K562 (cell line): ENCODE results near the gene OR2C3.

Source experiments
- MCM7 ChIP-seq, 2 experiments: fragments of 450-650 bp; IDR thresholded peaks; 2 replicates each; pipeline ENCODE4 v1.6.1; 2016 to 2018
- SIX5 ChIP-seq, 2 experiments: IDR thresholded peaks; 2 replicates each; pipeline ENCODE4 v1.6.1; 2011; ENCODE audit warnings: low read length in 2 of 2, borderline replicate concordance in 1 of 2, low read depth in 1 of 2, mild to moderate bottlenecking in 1 of 2, moderate library complexity in 1 of 2; ENCODE audit not compliant: insufficient read depth in 1 of 2
- TF ChIP-seq, protein P1 (sequence below), 3 experiments: IDR thresholded peaks in 2 of 3; conservative IDR thresholded peaks in 1 of 3; 2 replicates each; pipeline ENCODE4 v1.5.1; 2011 to 2012; ENCODE audit warnings: low read length in 3 of 3, mild to moderate bottlenecking in 3 of 3, control low read depth in 2 of 3, improper control_type of control experiment in 1 of 3, inconsistent platforms in 1 of 3, low read depth in 1 of 3, mixed read lengths in 1 of 3, moderate library complexity in 1 of 3; ENCODE audit not compliant: insufficient read depth in 2 of 3

DNA sequence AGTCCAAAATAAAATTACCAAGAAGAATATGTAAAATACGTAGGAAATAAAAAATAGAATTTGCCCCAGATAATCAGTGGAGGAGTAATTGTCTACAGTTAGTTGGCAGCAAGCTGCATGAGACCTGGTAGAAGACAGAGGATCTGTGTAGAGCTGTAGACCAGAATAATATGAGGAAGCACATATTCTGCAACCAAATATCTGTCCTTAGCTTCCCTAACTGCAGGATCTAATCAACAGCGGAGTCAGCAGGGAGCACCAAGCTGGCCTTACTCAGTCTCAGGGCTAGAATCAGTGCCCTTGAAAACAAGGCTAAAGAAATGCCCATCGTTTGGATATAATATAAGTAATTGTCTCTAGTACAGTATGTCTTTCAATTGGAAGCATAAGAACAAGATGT lies 6.6 kb upstream of the OR2C3 start:
- TF ChIP-seq, protein P1, sequence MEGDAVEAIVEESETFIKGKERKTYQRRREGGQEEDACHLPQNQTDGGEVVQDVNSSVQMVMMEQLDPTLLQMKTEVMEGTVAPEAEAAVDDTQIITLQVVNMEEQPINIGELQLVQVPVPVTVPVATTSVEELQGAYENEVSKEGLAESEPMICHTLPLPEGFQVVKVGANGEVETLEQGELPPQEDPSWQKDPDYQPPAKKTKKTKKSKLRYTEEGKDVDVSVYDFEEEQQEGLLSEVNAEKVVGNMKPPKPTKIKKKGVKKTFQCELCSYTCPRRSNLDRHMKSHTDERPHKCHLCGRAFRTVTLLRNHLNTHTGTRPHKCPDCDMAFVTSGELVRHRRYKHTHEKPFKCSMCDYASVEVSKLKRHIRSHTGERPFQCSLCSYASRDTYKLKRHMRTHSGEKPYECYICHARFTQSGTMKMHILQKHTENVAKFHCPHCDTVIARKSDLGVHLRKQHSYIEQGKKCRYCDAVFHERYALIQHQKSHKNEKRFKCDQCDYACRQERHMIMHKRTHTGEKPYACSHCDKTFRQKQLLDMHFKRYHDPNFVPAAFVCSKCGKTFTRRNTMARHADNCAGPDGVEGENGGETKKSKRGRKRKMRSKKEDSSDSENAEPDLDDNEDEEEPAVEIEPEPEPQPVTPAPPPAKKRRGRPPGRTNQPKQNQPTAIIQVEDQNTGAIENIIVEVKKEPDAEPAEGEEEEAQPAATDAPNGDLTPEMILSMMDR (IDR thresholded peaks at IDR 0.05 in 2 of 3, conservative IDR thresholded peaks at IDR 0.05 in 1 of 3; ENCODE audit: insufficient read depth in 2 of 3, low read depth in 1 of 3, low read length in 3 of 3), result no peak
- no peak for TF ChIP-seq MCM7 (IDR thresholded peaks at IDR 0.05)
- TF ChIP-seq SIX5 (IDR thresholded peaks at IDR 0.05; ENCODE audit: borderline replicate concordance in 1 of 2, insufficient read depth in 1 of 2, low read depth in 1 of 2, low read length in 2 of 2), result no peak
